HCT116 (cell line): ENCODE results near the gene SUGP2. TPM values are rescaled to one million over a fixed set of nuclear protein-coding genes. Genes with fewer than 3 reads are reported as not detected.

ENCODE experiments used
- ATAC-seq: fragments of 200-7000 bp; cut with Tn5 transposase; 2 replicates; pipeline ENCODE4 v1.9.1; 2020; ENCODE audit warnings: mild to moderate bottlenecking, moderate library complexity
- BruUV-seq: library from RNA; stranded (reverse); fragments of 400-500 nt; replicated peaks from 2 replicates; lab custom pipeline; 2021; lab: Mats Ljungman, UMichigan
- CTCF ChIA-PET: fragments of 300-600 bp; sonication (Branson Sonifier 250); formaldehyde crosslinking; loops from one replicate; lab custom pipeline; 2021; ENCODE audit warnings: antibody characterized with exemption; lab: Charles Lee
- POLR2A ChIA-PET: fragments of 300-600, 350-600 bp; sonication (Branson Sonifier 250); formaldehyde crosslinking; loops from one replicate; lab custom pipeline; 2021; ENCODE audit warnings: antibody characterized with exemption; lab: Charles Lee
- RAD21 ChIA-PET, 2 experiments: fragments of 300-600 bp; sonication (Branson Sonifier 250); formaldehyde crosslinking; loops; one replicate each; lab custom pipeline; 2023; ENCODE audit warnings: low total read pairs in 2 of 2; ENCODE audit not compliant: uncharacterized antibody in 2 of 2, unreplicated experiment in 2 of 2, low non-redundant PET in 1 of 2; lab: Charles Lee
- DNase-seq: peaks from one replicate; pipeline ENCODE4 v3.0.0-alpha.2; 2010; ENCODE audit warnings: low read depth, low spot score
- H2AFZ ChIP-seq: fragments of 200-600 bp; shearing (Covaris generic), sonication (generic); 2 replicates; pipeline ENCODE4 v1.6.1; 2017; ENCODE audit warnings: low read depth, mixed run types, mixed read lengths, antibody characterized with exemption, low read length; ENCODE audit not compliant: poor library complexity, severe bottlenecking
- H3K27ac ChIP-seq: 2 replicates; pipeline ENCODE4 v1.5.1; 2012; ENCODE audit warnings: low read depth, low read length
- H3K27me3 ChIP-seq: fragments of 200-600 bp; sonication (generic); 2 replicates; pipeline ENCODE4 v1.6.1; 2016; ENCODE audit warnings: mixed run types, low read length, mixed read lengths; ENCODE audit not compliant: insufficient read depth
- H3K36me3 ChIP-seq, 2 experiments: fragments of 200-500 bp in 1 of 2; fragments of 200-600 bp in 1 of 2; sonication (Bioruptor generic) in 1 of 2; sonication (generic) in 1 of 2; 2 replicates each; pipeline versions ENCODE4 v1.5.1 to v1.6.1; 2014 to 2016; ENCODE audit warnings: low read length in 2 of 2, inconsistent platforms in 1 of 2, mixed read lengths in 1 of 2, mixed run types in 1 of 2; ENCODE audit not compliant: insufficient read depth in 2 of 2, control insufficient read depth in 1 of 2
- H3K4me1 ChIP-seq, 2 experiments: fragments of 200-600 bp in 1 of 2; sonication (generic) in 1 of 2; 2 replicates each; pipeline versions ENCODE4 v1.5.1 to v1.6.1; 2012 to 2017; ENCODE audit warnings: low read length in 2 of 2, inconsistent platforms in 1 of 2, mild to moderate bottlenecking in 1 of 2, mixed read lengths in 1 of 2, mixed run types in 1 of 2, moderate library complexity in 1 of 2; ENCODE audit not compliant: insufficient read depth in 2 of 2, control insufficient read depth in 1 of 2
- H3K4me2 ChIP-seq: fragments of 200-600 bp; sonication (generic); 2 replicates; pipeline ENCODE4 v1.6.1; 2017; ENCODE audit warnings: mixed run types, low read length, mixed read lengths
- H3K4me3 ChIP-seq, 2 experiments: fragments of 200-600 bp in 1 of 2; sonication (generic) in 1 of 2; replicated peaks in 1 of 2; 2 replicates each; pipeline ENCODE4 v1.5.1; 2011 to 2016; ENCODE audit warnings: low read length in 2 of 2, control low read depth in 1 of 2, low read depth in 1 of 2, mild to moderate bottlenecking in 1 of 2, mixed read lengths in 1 of 2, mixed run types in 1 of 2
- H3K79me2 ChIP-seq: fragments of 200-600 bp; sonication (generic); 2 replicates; pipeline ENCODE4 v1.6.1; 2017; ENCODE audit warnings: mild to moderate bottlenecking, mixed run types, low read length, moderate library complexity, mixed read lengths; ENCODE audit not compliant: insufficient read depth
- H3K9ac ChIP-seq: fragments of 200-600 bp; sonication (generic); 2 replicates; pipeline ENCODE4 v1.6.1; 2016; ENCODE audit warnings: low read length, mixed read lengths
- H3K9me2 ChIP-seq: fragments of 200-600 bp; sonication (generic), shearing (Covaris generic); 2 replicates; pipeline ENCODE4 v1.6.1; 2017; ENCODE audit warnings: mixed run types, mild to moderate bottlenecking, moderate library complexity; ENCODE audit not compliant: insufficient read depth
- H3K9me3 ChIP-seq, 2 experiments: fragments of 200-500 bp in 1 of 2; fragments of 200-600 bp in 1 of 2; sonication (Bioruptor generic) in 1 of 2; sonication (generic) in 1 of 2; 2 replicates each; pipeline ENCODE4 v1.6.1; 2014 to 2017; ENCODE audit warnings: low read length in 2 of 2, mixed read lengths in 2 of 2, inconsistent platforms in 1 of 2, low read depth in 1 of 2, mild to moderate bottlenecking in 1 of 2, mixed run types in 1 of 2, moderate library complexity in 1 of 2; ENCODE audit not compliant: control insufficient read depth in 1 of 2, insufficient read depth in 1 of 2
- H4K20me1 ChIP-seq: fragments of 200-600 bp; sonication (generic), shearing (Covaris generic); 2 replicates; pipeline ENCODE4 v1.6.1; 2017; ENCODE audit warnings: mixed run types, mild to moderate bottlenecking, moderate library complexity; ENCODE audit not compliant: insufficient read depth
- EZH2phosphoT487 ChIP-seq: fragments of 200-600 bp; IDR thresholded peaks from 2 replicates; pipeline ENCODE4 v1.6.1; 2018; ENCODE audit warnings: antibody characterized with exemption, borderline replicate concordance
- POLR2AphosphoS5 ChIP-seq: IDR thresholded peaks from 2 replicates; pipeline ENCODE4 v1.6.1; 2011; ENCODE audit warnings: mild to moderate bottlenecking, low read depth, low read length, moderate library complexity
- TCF7L2 ChIP-seq: IDR thresholded peaks from 2 replicates; pipeline ENCODE4 v1.7.0; 2011; ENCODE audit warnings: borderline replicate concordance, inconsistent platforms; ENCODE audit not compliant: insufficient read depth, insufficient read length; ENCODE audit errors: extremely low read depth
- intact Hi-C: fragments of 100-400 bp; cut with micrococcal nuclease; formaldehyde crosslinking; loops from 2 replicates; pipeline ENCODE4 v1.10.0; 2022
- total RNA-seq: library from RNA; stranded (reverse); gene quantifications from one replicate; pipeline ENCODE4 v1.2.1, GENCODE V29; 2021; ENCODE audit not compliant: unreplicated experiment
- TF ChIP-seq, protein P1 (sequence below): IDR thresholded peaks from 2 replicates; pipeline ENCODE4 v1.6.1; 2012; ENCODE audit warnings: low read depth

The SUGP2 gene
- total RNA-seq, 1 experiment from 2014 or later, result 82.4 TPM

- TF ChIP-seq TCF7L2, result no peak
- TF ChIP-seq, protein P1, sequence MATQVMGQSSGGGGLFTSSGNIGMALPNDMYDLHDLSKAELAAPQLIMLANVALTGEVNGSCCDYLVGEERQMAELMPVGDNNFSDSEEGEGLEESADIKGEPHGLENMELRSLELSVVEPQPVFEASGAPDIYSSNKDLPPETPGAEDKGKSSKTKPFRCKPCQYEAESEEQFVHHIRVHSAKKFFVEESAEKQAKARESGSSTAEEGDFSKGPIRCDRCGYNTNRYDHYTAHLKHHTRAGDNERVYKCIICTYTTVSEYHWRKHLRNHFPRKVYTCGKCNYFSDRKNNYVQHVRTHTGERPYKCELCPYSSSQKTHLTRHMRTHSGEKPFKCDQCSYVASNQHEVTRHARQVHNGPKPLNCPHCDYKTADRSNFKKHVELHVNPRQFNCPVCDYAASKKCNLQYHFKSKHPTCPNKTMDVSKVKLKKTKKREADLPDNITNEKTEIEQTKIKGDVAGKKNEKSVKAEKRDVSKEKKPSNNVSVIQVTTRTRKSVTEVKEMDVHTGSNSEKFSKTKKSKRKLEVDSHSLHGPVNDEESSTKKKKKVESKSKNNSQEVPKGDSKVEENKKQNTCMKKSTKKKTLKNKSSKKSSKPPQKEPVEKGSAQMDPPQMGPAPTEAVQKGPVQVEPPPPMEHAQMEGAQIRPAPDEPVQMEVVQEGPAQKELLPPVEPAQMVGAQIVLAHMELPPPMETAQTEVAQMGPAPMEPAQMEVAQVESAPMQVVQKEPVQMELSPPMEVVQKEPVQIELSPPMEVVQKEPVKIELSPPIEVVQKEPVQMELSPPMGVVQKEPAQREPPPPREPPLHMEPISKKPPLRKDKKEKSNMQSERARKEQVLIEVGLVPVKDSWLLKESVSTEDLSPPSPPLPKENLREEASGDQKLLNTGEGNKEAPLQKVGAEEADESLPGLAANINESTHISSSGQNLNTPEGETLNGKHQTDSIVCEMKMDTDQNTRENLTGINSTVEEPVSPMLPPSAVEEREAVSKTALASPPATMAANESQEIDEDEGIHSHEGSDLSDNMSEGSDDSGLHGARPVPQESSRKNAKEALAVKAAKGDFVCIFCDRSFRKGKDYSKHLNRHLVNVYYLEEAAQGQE, result no peak
Measured at GRCh38 chr19:19040417-19040816, 7.1 kb upstream of the SUGP2 start (continued).

DNA sequence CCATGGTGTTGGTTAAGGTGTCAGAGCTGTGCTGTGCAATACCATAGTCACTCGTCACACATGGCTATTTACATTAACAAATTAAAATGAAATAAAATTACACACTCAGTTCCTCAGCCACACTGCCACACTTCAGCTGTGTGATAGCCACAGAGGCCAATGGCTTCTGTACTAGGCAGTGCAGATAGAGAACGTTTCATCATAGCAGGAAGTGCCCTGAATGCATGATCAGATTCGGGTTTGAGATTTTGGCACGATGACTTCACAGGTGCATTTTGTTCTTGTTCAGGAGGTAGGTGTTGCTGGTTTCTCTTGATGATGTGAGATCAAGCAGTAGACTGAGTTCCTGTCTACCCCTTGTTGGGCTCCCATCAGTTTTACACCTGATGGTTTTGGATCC is 6.6 kb upstream of the SUGP2 start:
- ChIA-PET RAD21 (no interaction called here), CTCF (no interaction called here)

More for the DNA sequence above, 6.6 kb upstream of the SUGP2 start:
- TF ChIP-seq POLR2AphosphoS5 (no peak), EZH2phosphoT487 (no peak)
- DNase-seq (no peak), ATAC-seq (no peak)
- Histone ChIP-seq H3K27ac (no peak overlapping the region), H3K4me3 (no peak overlapping the region), H3K79me2 (peaks cover 75% of the 10 kb centered on the region), H3K4me2 (no peak overlapping the region), H3K27me3 (no peaks in the 10 kb centered on the region), H3K36me3 (peaks cover 10 to 40% of the 10 kb centered on the region in 2 experiments; a peak in 3 of 4 replicates), H3K9me2 (no peaks in the 10 kb centered on the region), H3K9ac (no peak overlapping the region), H3K4me1 (no peaks in the 10 kb centered on the region), H4K20me1 (no peaks in the 10 kb centered on the region), H2AFZ (no peak overlapping the region), H3K9me3 (peaks cover 0 to 8% of the 10 kb centered on the region in 2 experiments; a peak in 1 of 4 replicates)
- intact Hi-C loops, result loop anchor here (10.0 kb wide), 1 partner anchor 305 kb away; no protein-coding TSS in a partner anchor
- POLR2A ChIA-PET, result no interaction called here
- BruUV-seq, result no TSS peak
